Parathyroid adenoma (tissue), 2 donors: Measurements from ENCODE around the gene SLC25A34.

ENCODE experiments used
- H2AFZ ChIP-seq: fragments of 300-600 bp; sonication (generic); one replicate; pipeline ENCODE4 v1.7.0; 2017; ENCODE audit warnings: antibody characterized with exemption, mild to moderate bottlenecking
- H3K27ac ChIP-seq: fragments of 300-600 bp; sonication (generic); one replicate; pipeline ENCODE4 v1.7.0; 2017
- H3K27me3 ChIP-seq: fragments of 300-600 bp; sonication (generic); one replicate; pipeline ENCODE4 v1.7.0; 2017; ENCODE audit warnings: low read length; ENCODE audit not compliant: control insufficient read depth, insufficient read depth
- H3K36me3 ChIP-seq: fragments of 300-600 bp; sonication (generic); one replicate; pipeline ENCODE4 v1.7.0; 2017; ENCODE audit warnings: low read length; ENCODE audit not compliant: control insufficient read depth, insufficient read depth
- H3K4me1 ChIP-seq: fragments of 300-600 bp; sonication (generic); one replicate; pipeline ENCODE4 v1.7.0; 2017; ENCODE audit warnings: control low read depth
- H3K4me2 ChIP-seq: fragments of 300-600 bp; sonication (generic); one replicate; pipeline ENCODE4 v1.7.0; 2017; ENCODE audit warnings: low read length
- H3K4me3 ChIP-seq: fragments of 300-600 bp; sonication (generic); one replicate; pipeline ENCODE4 v1.7.0; 2017; ENCODE audit warnings: low read depth, low read length
- H3K79me2 ChIP-seq: fragments of 300-600 bp; sonication (generic); one replicate; pipeline ENCODE4 v1.7.0; 2017; ENCODE audit warnings: control low read depth
- H3K9ac ChIP-seq: fragments of 300-600 bp; sonication (generic); one replicate; pipeline ENCODE4 v1.7.0; 2017; ENCODE audit warnings: mild to moderate bottlenecking
- H3K9me3 ChIP-seq: fragments of 300-600 bp; sonication (generic); one replicate; pipeline ENCODE4 v1.7.0; 2017; ENCODE audit warnings: low read length; ENCODE audit not compliant: control insufficient read depth
- TF ChIP-seq, protein P1 (sequence below): fragments of 300-600 bp; sonication (generic); IDR thresholded peaks from one replicate; pipeline ENCODE4 v1.7.0; 2017; ENCODE audit warnings: antibody characterized with exemption, mild to moderate bottlenecking
- donor health status: primary hyperparathyroidism.

SLC25A34 gene

DNA sequence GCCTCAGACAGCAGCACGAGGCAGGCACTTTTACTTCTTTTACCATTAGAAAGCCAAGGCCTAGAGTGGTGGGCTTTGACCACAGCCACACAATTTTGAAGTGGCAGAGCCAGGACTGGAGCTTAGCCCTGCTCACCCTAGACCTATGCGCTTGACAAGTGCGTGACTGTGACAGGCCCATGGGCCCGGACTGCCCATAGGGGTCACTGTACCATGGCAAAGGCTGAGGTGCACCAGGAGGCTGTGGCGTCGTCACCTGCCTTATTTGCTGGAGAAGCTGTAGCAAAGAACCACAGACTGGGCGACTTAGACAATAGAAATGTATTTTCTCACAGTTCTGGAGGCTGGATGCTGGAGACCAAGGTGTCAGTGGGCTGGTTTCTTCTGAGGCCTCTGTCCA, 3.7 kb downstream of the SLC25A34 start:
- no peak overlapping the region for H3K9ac ChIP-seq
- no peaks in the 10 kb centered on the region for H3K9me3 ChIP-seq
- no peaks in the 10 kb centered on the region for H3K36me3 ChIP-seq
- TF ChIP-seq, protein P1, sequence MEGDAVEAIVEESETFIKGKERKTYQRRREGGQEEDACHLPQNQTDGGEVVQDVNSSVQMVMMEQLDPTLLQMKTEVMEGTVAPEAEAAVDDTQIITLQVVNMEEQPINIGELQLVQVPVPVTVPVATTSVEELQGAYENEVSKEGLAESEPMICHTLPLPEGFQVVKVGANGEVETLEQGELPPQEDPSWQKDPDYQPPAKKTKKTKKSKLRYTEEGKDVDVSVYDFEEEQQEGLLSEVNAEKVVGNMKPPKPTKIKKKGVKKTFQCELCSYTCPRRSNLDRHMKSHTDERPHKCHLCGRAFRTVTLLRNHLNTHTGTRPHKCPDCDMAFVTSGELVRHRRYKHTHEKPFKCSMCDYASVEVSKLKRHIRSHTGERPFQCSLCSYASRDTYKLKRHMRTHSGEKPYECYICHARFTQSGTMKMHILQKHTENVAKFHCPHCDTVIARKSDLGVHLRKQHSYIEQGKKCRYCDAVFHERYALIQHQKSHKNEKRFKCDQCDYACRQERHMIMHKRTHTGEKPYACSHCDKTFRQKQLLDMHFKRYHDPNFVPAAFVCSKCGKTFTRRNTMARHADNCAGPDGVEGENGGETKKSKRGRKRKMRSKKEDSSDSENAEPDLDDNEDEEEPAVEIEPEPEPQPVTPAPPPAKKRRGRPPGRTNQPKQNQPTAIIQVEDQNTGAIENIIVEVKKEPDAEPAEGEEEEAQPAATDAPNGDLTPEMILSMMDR, result no peak
- no peak overlapping the region for H3K4me3 ChIP-seq
- no peak overlapping the region for H3K27ac ChIP-seq
- peaks cover 14% of the 10 kb centered on the region for H3K4me1 ChIP-seq
- no peaks in the 10 kb centered on the region for H3K27me3 ChIP-seq
- no peak overlapping the region for H2AFZ ChIP-seq
- H3K4me2 ChIP-seq, result no peak overlapping the region
- no peaks in the 10 kb centered on the region for H3K79me2 ChIP-seq

DNA sequence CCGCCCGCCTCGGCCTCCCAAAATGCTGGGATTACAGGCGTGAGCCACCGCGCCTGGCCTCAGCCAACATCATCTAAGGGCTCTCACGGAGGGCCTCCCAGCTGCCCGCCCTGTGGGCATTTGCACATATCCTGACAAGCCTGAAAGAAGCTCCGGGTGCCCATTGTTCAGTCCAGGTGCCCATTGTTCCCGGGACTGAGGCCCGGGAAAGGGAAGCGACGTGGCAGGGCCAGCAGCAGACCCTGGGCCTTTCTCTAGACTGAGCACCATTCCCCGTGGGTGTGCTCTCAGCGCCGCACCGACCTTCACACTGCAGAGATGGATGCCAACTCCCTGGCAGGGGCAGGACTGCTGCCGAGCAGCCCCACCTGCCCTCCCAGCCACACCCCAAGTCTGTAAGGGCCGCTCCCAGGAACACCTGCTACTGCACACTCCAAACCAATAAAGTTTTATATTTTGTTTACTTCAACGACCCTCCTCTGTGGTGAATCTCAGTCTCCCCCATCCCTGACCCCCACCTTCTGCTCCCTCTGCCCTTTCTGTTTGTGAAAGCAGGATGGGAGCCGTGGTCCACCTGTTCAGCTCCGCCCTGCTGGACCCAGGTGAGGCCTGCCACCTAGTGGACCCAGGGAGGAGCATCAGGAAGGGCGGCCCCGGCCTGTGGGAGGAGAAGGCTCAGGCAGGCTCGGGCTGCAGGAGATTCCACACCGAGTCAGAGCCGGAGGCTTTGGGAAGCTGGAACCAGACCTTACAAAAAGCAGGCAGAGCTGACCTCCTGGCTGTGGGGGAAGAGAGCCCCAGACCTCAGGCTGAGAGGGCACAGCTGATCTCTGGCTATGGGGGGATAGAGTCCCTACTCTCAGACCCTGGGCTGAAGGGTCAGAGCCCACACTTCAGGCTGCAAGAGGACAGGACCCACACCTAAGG, 5.1 kb downstream of the SLC25A34 start:
- TF ChIP-seq, protein P1, result peak; percentile 81
- peaks cover 4% of the 10 kb centered on the region for H3K4me1 ChIP-seq
- no peak overlapping the region for H3K9ac ChIP-seq
- H3K27me3 ChIP-seq, result no peaks in the 10 kb centered on the region
- H3K27ac ChIP-seq, result no peak overlapping the region
- no peaks in the 10 kb centered on the region for H3K79me2 ChIP-seq
- no peak overlapping the region for H3K4me3 ChIP-seq
- peak overlapping the region; percentile 46 for H2AFZ ChIP-seq
- peak overlapping the region; percentile 47 for H3K4me2 ChIP-seq
- no peaks in the 10 kb centered on the region for H3K9me3 ChIP-seq
- no peaks in the 10 kb centered on the region for H3K36me3 ChIP-seq

DNA sequence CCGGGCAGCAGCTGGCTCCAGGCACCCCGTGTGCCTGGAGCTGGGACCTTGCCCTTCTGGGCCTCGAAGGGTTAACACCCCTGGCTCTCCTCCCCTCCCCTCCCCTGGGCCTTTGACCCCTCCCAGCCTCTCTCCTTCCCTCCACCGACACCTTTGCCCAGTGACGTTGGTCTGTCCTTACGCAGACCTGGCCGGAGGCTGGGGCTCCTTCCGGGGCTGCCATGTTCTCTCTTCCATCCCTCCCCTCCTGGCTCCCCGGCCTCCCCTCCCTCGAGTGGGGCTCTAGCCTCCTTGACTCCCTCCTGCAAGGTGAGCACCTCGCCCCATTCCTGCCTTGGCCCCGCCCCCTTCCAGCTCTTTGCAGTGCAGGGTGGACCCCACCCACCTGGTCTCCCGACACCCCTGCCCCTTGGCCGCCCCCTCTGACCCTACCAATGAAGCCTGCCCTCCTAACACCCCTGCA, 6.3 kb downstream of the SLC25A34 start, which contains the start of gene TMEM82:
Gene TMEM82, plus strand, starts transcription at position 161 of the 463 bp plus-strand sequence. Its CDS starts 61 bp downstream, at position 222.
- Histone ChIP-seq H3K9me3 (no peaks in the 10 kb centered on the region), H3K4me3 (no peak within 1 kb of the TSS), H3K27ac (no peak within 1 kb of the TSS), H3K4me2 (peak within 1 kb of the TSS; percentile 47), H3K4me1 (peaks cover 4% of the 10 kb centered on the region), H3K79me2 (no peaks in the 10 kb centered on the region), H3K36me3 (no peaks in the 10 kb centered on the region), H2AFZ (peak within 1 kb of the TSS; percentile 46), H3K9ac (no peak within 1 kb of the TSS), H3K27me3 (no peaks in the 10 kb centered on the region)
- TF ChIP-seq, protein P1, result no peak

DNA sequence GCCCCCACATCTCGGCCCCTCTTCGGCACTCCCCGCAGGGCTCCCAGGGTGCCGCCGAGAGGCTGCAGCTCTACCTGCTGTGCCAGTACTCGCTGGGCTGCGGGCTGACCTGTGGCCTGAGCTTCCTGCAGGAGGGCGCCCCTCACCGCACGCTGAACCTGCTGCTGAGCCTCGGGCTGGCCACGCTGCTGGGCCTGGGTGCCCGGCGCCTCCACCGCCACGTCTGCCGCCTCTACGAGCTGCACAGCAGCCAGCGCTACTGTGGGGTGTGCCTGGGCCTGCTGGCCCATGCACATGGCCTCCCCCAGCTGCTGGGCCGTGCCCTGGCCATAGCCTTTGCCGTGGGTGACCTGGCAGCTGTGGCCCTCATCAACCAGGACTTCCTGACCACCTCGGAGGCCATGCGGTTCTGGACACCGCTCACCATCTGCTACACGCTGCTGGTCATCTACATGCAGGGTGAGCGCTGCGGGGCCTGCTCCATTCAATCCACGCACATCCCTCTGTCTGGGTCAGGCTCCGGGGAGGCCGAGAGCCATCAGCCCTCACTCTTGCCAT, 8.1 kb downstream of the SLC25A34 start:
- Histone ChIP-seq H3K79me2 (no peaks in the 10 kb centered on the region), H3K36me3 (no peaks in the 10 kb centered on the region), H2AFZ (no peak overlapping the region), H3K27ac (no peak overlapping the region), H3K9ac (no peak overlapping the region), H3K27me3 (no peaks in the 10 kb centered on the region), H3K4me1 (no peaks in the 10 kb centered on the region), H3K4me2 (no peak overlapping the region), H3K4me3 (no peak overlapping the region), H3K9me3 (no peaks in the 10 kb centered on the region)
- TF ChIP-seq, protein P1, result no peak
